ENCODE data around the gene GAGE12J.
"Not testable (repeated sequence)": the region's sequence is repeated elsewhere in the genome, so short reads cannot be mapped to it uniquely, and the experiment has no call there.

GAGE12J gene, protein sequence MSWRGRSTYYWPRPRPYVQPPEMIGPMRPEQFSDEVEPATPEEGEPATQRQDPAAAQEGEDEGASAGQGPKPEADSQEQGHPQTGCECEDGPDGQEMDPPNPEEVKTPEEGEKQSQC
- total RNA-seq = 0 to 0.15 reads per million in 2 donors

- not testable (repeated sequence) for DNase-seq
Measured at GRCh38 chrX:49321737-49322136, at the start of gene GAGE12J. Gene GAGE12J (plus strand): TSS chrX:49322037. CDS start chrX:49323194, 1,157 bp downstream.

DNA sequence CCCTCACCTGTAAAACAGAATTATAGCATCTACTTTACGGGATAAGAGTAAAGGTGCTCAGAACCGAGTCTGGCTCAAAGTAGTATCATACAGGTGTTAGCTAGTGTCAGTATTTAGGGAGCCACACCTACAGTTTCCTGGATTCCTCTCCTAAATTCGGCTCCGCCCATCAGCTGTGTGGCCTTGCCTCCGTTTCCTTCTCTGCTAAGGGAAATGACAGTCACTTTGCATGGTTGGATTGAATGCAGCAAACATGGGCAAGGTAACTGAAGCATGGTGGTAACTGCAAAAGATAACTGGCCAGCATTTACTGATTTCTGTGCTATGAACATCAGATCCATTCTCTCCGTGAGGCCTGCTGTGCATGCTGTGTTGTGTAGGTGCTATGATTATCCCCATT is 49.4 kb upstream of the GAGE12J start:
- DNase-seq = no peak

DNA sequence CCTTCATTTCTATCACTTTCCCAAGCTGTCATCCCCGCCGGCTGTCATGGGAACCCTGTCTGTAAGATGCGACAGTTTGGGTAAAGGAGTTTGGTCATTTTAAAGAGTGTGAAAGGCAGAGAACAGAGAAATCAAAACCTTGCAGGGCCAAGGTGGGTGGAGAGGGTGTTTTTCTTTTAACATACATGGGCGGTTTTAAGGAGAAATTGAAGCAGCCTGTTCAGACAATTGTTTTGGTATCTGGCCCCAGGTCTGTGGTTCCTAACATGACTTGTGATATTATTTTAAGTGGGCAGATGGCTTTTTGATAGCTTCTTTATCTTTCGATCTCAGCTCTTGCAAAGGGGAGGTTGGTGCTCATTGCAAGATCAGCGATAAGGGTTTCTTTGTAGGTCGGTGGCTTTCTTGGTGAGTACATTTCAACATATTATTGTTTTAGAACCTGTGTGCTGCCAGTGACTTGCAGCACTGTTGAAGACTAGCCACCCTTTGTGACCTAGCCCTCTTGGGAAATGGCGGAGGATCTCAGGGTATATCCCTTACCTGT is 48.6 kb upstream of the GAGE12J start:
- DNase-seq = no peak

DNA sequence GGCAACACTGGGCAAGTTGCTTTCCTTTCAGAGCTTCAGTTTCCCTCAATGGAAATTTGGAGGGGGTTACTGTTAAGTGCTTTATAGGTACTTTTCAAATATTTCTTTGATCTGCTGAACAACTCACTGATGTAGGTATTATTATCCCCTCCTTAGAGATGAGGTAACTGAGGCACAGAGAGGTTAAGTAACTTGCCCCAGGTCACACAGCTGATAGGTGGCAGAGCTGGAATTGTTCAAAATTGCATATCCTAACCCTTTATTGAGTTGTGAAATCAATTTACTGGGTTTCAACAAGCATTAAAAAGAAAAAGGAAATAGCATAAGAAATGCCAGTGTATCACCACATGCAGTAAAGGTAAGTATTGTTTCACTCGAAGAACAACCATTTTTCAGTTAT is 45.6 kb upstream of the GAGE12J start:
- DNase-seq = no peak

GRCh38 chrX:49276671-49277534 is 44.9 kb upstream of the GAGE12J start:
- no peak for DNase-seq

DNA sequence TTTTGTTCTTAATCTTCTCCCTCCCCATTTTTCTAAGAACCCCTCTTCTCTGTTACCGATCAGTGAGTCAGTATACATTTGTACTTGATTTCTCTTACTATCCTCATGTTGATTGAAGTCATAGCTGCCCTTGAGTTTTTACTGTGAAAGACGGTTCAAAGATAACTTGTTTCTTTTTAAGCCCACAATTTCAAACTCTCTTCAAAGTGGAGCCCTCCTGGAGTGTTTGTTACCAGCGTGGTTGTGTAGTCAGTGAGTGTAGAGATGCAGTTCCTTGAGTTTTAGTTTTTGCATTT is 44.4 kb upstream of the GAGE12J start:
- no peak for DNase-seq

GRCh38 chrX:49278081-49278480 is 43.8 kb upstream of the GAGE12J start:
- DNase-seq = no peak

DNA sequence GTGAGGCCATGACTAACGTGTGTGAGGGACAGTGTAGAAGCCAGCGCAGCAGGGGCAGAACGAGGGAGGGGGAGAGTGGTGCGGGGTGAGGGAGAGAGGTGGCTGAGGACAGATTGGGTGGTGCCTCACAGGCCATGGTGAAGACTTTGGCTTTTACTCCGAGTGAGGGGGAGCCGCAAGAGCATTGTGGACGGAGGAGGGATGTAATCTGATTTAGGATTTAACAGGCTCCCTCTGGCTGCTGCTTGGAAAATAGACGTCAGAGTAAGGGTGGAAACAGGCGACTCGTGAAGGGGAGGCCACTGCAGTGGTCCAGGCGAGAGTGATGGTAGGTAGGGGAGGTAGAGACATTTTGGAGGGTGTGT is 39.2 kb upstream of the GAGE12J start:
- DNase-seq = no peak

DNA sequence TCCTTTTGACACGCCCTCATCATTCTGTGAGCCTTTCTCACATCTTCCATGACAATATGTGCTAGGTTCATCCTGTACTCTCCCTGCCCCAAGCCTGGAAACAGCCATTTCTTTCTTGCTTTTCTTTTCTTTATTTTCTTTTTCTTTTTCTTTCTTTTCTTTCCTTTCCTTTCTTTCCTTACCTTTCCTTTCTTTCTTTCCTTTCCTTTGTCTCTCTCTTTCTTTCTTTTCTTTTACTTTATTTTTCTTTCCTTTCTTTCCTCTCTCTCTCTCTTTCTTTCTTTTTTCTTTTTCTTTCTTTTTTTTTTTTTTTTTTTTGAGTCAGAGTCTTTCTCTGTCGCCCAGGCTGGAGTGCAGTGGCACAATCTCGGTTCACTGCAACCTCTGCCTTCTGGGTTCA is 37.6 kb upstream of the GAGE12J start:
- no peak for DNase-seq

- DNase-seq = no peak
Measured at GRCh38 chrX:49286136-49286535, 35.7 kb upstream of the GAGE12J start.

DNA sequence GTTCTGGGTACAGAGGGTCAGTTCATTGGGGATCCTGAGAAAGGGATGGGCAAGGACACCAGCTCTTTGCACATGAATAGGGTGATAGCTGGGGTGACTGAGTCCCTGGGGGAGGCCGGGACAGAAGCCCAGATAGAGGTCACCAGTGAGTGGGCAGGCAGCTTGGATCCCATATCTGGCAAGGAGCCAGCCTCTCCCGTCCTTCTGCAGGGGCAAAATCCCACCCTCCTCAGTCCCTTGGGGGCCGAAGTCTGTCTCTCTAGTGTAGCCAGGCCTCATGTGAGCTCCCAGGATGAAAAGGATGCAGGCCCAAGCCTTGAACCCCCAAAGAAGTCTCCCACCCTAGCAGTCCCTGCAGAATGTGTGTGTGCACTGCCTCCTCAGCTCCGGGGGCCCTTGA is 35.3 kb upstream of the GAGE12J start:
- DNase-seq = no peak

GRCh38 chrX:49287665-49288064 is 34.2 kb upstream of the GAGE12J start:
- no peak for DNase-seq

GRCh38 chrX:49290215-49290614 is 31.6 kb upstream of the GAGE12J start:
- DNase-seq = no peak

GRCh38 chrX:49291615-49292337 is 30.1 kb upstream of the GAGE12J start:
- DNase-seq = no peak

GRCh38 chrX:49292400-49293362 is 29.2 kb upstream of the GAGE12J start:
- DNase-seq = no peak

DNA sequence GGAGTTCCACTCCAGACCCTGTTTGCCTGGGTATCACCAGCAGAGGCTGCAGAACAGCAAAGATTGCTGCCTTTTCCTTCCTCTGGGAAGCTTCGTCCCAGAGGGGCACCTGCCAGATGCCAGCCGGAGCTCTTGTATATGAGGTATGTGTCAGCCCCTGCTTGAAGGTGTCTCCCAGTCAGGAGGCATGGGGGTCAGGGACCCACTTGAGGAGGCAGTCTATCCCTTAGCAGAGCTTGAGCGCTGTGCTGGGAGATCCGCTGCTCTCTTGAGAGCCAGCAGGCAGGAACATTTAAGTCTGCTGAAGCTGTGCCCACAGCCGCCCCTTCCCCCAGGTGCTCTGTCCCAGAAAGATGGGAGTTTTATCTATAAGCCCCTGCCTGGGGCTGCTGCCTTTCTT is 22.5 kb upstream of the GAGE12J start:
- DNase-seq = not testable (repeated sequence)

DNA sequence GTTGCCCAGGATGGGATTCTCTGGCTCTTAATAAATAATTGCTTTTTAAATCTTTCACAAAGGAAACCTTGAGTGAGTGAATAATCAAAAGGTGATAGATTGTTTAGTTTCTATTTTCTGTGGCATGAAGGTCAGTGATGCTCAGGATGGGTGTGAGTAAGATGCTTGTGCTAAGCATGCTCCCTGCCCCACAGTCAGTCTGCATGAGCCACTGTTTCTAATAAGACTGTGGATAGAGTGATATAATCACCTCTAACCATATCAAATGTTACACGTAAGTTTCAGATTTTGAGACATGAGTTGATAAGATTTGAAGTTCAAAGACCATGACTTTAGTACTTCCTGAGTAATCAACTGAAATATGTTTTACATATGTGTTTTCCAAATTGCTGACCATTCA is 21.1 kb upstream of the GAGE12J start:
- no peak for DNase-seq

DNA sequence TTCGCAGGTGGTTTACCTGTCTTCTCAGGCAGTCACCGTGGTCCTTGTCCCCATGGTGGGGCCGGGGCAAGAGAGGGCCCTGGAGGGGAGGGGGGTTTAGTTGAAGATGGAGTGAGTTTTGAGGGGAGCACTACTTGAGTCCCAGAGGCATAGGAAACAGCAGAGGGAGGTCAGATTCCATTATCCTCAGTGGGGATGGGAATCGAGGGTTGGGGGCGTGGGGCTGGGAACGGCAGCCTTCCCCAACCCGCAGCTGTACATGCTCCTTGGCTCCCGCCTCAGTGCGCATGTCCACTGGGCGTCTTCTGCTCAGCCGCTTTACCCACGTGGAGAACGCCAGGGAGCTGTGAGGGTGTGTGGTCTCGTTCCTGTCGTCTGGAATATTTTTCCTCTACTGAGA is 18.5 kb upstream of the GAGE12J start, which contains the start of gene GAGE10:
GAGE10 (plus strand) TSS at position 301 of the 400 bp plus-strand sequence. CDS start 1,214 bp downstream, outside the sequence.
- DNase-seq = no peak

DNA sequence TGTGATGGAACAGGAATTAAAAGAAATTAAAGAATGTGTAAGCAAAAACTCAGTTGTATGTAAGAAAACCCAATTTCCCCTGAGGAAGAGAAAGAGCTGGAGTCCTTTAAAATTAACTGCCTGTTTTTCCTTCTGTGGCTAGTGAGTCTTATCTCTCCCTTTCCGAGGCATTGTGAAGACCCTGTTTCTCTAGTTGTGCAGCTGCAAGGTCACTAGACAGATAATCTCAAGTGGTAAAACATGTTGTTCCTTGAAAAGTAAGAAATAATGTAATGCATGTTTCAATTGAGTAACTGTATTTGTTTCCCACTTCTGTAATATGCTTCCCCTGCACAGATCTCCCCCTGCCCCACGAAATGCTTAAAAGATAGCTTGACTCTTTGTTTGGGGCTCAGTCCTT is 14.1 kb upstream of the GAGE12J start:
- DNase-seq = not testable (repeated sequence)

- no peak for DNase-seq
Measured at GRCh38 chrX:49308604-49309269, 13.1 kb upstream of the GAGE12J start.

GRCh38 chrX:49309401-49309981 is 12.3 kb upstream of the GAGE12J start:
- DNase-seq = no peak

All from activated gamma-delta T cell (primary cell).